ENCODE data around the gene PTGIS.
A peak's percentile ranks its signal among the peaks of the same experiment; 100 is the strongest.
"Not testable (repeated sequence)": the region's sequence is repeated elsewhere in the genome, so short reads cannot be mapped to it uniquely, and the experiment has no call there.

The PTGIS gene

GRCh38 chr20:49567421-49568277, at the start of gene PTGIS:
PTGIS (minus strand) TSS chr20:49568137; CDS start chr20:49568116, 21 bp downstream.
- Mint-ChIP-seq H3K4me1 (peaks cover 37% of the 10 kb centered on the region), H3K9me3 (no peaks in the 10 kb centered on the region), H3K27me3 (peaks cover 93% of the 10 kb centered on the region), H3K4me3 (no peak within 1 kb of the TSS), H3K27ac (no peak within 1 kb of the TSS), H3K36me3 (no peaks in the 10 kb centered on the region)
- CTCF ChIA-PET: no interaction called here
- no peak for DNase-seq

- H3K9me3 Mint-ChIP-seq, H3K4me3 Mint-ChIP-seq, H3K27ac Mint-ChIP-seq, CTCF ChIA-PET, H3K36me3 Mint-ChIP-seq, H3K4me1 Mint-ChIP-seq: not testable (repeated sequence)
- DNase-seq: peak; percentile 33
- H3K27me3 Mint-ChIP-seq: peaks cover 13% of the 10 kb centered on the region
Observed at GRCh38 chr20:49617394-49617793, 49.5 kb upstream of the PTGIS start.

- Mint-ChIP-seq H3K9me3 (no peaks in the 10 kb centered on the region), H3K36me3 (no peaks in the 10 kb centered on the region), H3K27me3 (peaks cover 9% of the 10 kb centered on the region), H3K27ac (no peak overlapping the region), H3K4me1 (peaks cover 6% of the 10 kb centered on the region), H3K4me3 (no peak overlapping the region)
- CTCF ChIA-PET: interaction anchor here (5.7 kb wide), 1 partner anchor 229 kb away, joined by 57 read pairs; no protein-coding TSS in a partner anchor
- DNase-seq: no peak
Observed at GRCh38 chr20:49616154-49617007, 48.4 kb upstream of the PTGIS start.

- Mint-ChIP-seq H3K27ac (no peak overlapping the region), H3K4me1 (peaks cover 10% of the 10 kb centered on the region), H3K4me3 (no peak overlapping the region), H3K9me3 (no peaks in the 10 kb centered on the region), H3K36me3 (no peaks in the 10 kb centered on the region), H3K27me3 (peaks cover 3% of the 10 kb centered on the region)
- CTCF ChIA-PET: interaction anchor here (5.7 to 16.8 kb wide), 2 partner anchors 75 to 230 kb away, joined by 57 to 532 read pairs; no protein-coding TSS in a partner anchor
- no peak for DNase-seq
Observed at GRCh38 chr20:49615401-49616153, 47.6 kb upstream of the PTGIS start.

- H3K9me3 Mint-ChIP-seq: not testable (repeated sequence)
- CTCF ChIA-PET: interaction anchor here (5.7 to 16.8 kb wide), 2 partner anchors 75 to 231 kb away, joined by 57 to 532 read pairs; no protein-coding TSS in a partner anchor
Observed at GRCh38 chr20:49615051-49615400, 47.1 kb upstream of the PTGIS start.

GRCh38 chr20:49614338-49615050, 46.6 kb upstream of the PTGIS start:
- H3K4me1 Mint-ChIP-seq: peaks cover 11% of the 10 kb centered on the region
- DNase-seq: no peak
- peaks cover 9% of the 10 kb centered on the region for H3K27me3 Mint-ChIP-seq
- H3K36me3 Mint-ChIP-seq: no peaks in the 10 kb centered on the region
- H3K9me3 Mint-ChIP-seq: no peaks in the 10 kb centered on the region
- no peak overlapping the region for H3K27ac Mint-ChIP-seq
- H3K4me3 Mint-ChIP-seq: no peak overlapping the region
- CTCF ChIA-PET: interaction anchor here (5.7 to 16.8 kb wide), 2 partner anchors 74 to 231 kb away, joined by 57 to 532 read pairs; no protein-coding TSS in a partner anchor

More at GRCh38 chr20:49615051-49615400, 47.1 kb upstream of the PTGIS start:
- not testable (repeated sequence) for H3K27ac Mint-ChIP-seq, H3K27me3 Mint-ChIP-seq, H3K36me3 Mint-ChIP-seq, H3K4me1 Mint-ChIP-seq, H3K4me3 Mint-ChIP-seq, DNase-seq

GRCh38 chr20:49612127-49612738, 44.3 kb upstream of the PTGIS start:
- Mint-ChIP-seq H3K9me3 (no peaks in the 10 kb centered on the region), H3K36me3 (peaks cover 8% of the 10 kb centered on the region), H3K27ac (no peak overlapping the region), H3K4me1 (peaks cover 26% of the 10 kb centered on the region), H3K4me3 (no peak overlapping the region), H3K27me3 (peaks cover 22% of the 10 kb centered on the region)
- CTCF ChIA-PET: interaction anchor here (0.6 to 16.8 kb wide), 12 partner anchors 30 to 317 kb away, joined by 3 to 532 read pairs (median 4); no protein-coding TSS in a partner anchor
- DNase-seq: no peak

- Mint-ChIP-seq H3K4me1 (peaks cover 26% of the 10 kb centered on the region), H3K27me3 (peaks cover 22% of the 10 kb centered on the region)
- CTCF ChIA-PET: interaction anchor here (0.6 to 16.8 kb wide), 11 partner anchors 31 to 282 kb away, joined by 3 to 532 read pairs (median 5); no protein-coding TSS in a partner anchor
- not testable (repeated sequence) for H3K9me3 Mint-ChIP-seq, H3K4me3 Mint-ChIP-seq, DNase-seq, H3K36me3 Mint-ChIP-seq, H3K27ac Mint-ChIP-seq
Observed at GRCh38 chr20:49611539-49612126, 43.7 kb upstream of the PTGIS start.

- H3K4me1 Mint-ChIP-seq: peaks cover 26% of the 10 kb centered on the region
- peak overlapping the region; percentile 16 for H3K4me3 Mint-ChIP-seq
- H3K27ac Mint-ChIP-seq: peak overlapping the region; percentile 60
- CTCF ChIA-PET: interaction anchor here (0.6 to 16.8 kb wide), 24 partner anchors 13 to 461 kb away, joined by 3 to 532 read pairs (median 4); partner anchors contain the start of gene SPATA2
- H3K9me3 Mint-ChIP-seq: no peaks in the 10 kb centered on the region
- H3K27me3 Mint-ChIP-seq: peaks cover 22% of the 10 kb centered on the region
- peaks cover 8% of the 10 kb centered on the region for H3K36me3 Mint-ChIP-seq
- DNase-seq: peak; percentile 82
Observed at GRCh38 chr20:49610691-49611538, 43.0 kb upstream of the PTGIS start.

GRCh38 chr20:49608752-49609670, 41.1 kb upstream of the PTGIS start:
- CTCF ChIA-PET: interaction anchor here (0.6 to 16.8 kb wide), 34 partner anchors 11 to 462 kb away, joined by 3 to 532 read pairs (median 4); partner anchors contain the start of gene SLC9A8
- no peaks in the 10 kb centered on the region for H3K9me3 Mint-ChIP-seq
- H3K4me3 Mint-ChIP-seq: no peak overlapping the region
- peak overlapping the region; percentile 20 for H3K27ac Mint-ChIP-seq
- peaks cover 36% of the 10 kb centered on the region for H3K4me1 Mint-ChIP-seq
- DNase-seq: peak; percentile 87
- peaks cover 10% of the 10 kb centered on the region for H3K36me3 Mint-ChIP-seq
- H3K27me3 Mint-ChIP-seq: peaks cover 26% of the 10 kb centered on the region

GRCh38 chr20:49607568-49607967, 39.6 kb upstream of the PTGIS start:
- Mint-ChIP-seq H3K4me1 (peaks cover 44% of the 10 kb centered on the region), H3K4me3 (no peak overlapping the region), H3K27ac (no peak overlapping the region), H3K27me3 (peaks cover 26% of the 10 kb centered on the region), H3K9me3 (no peaks in the 10 kb centered on the region), H3K36me3 (peaks cover 16% of the 10 kb centered on the region)
- DNase-seq: no peak
- CTCF ChIA-PET: interaction anchor here (0.6 to 16.8 kb wide), 12 partner anchors 10 to 239 kb away, joined by 3 to 532 read pairs (median 6); no protein-coding TSS in a partner anchor

Data from activated naive CD4-positive, alpha-beta T cell treated with anti-CD3 and anti-CD28 coated beads, Interleukin-2, amount 10 ng/mL, durations not matched to agents 7 days and 5 days (primary cell).